Liver (tissue), 9 donors: ENCODE data around the gene AGR2. TPM values are rescaled to one million over a fixed set of nuclear protein-coding genes. Genes with fewer than 3 reads are reported as not detected.

Experiments used
- DNase-seq: peaks from one replicate; pipeline ENCODE4 v3.0.0-alpha.2; 2017; ENCODE audit warnings: low spot score
- H3K27ac ChIP-seq, 2 donors: one replicate each; pipeline ENCODE4 v1.7.0; 2013; ENCODE audit warnings: inconsistent platforms in 2 of 2, low read length in 2 of 2, control low read depth in 1 of 2, low read depth in 1 of 2, mild to moderate bottlenecking in 1 of 2
- H3K27me3 ChIP-seq, 4 donors: one replicate each; pipeline versions ENCODE4 v1.6.1 to v1.7.0; 2013; ENCODE audit warnings: low read length in 3 of 4, inconsistent platforms in 1 of 4, mild to moderate bottlenecking in 1 of 4, moderate library complexity in 1 of 4; ENCODE audit not compliant: control insufficient read depth in 4 of 4, insufficient read depth in 4 of 4
- H3K36me3 ChIP-seq, 4 donors: one replicate each; pipeline versions ENCODE4 v1.6.1 to v1.7.0; 2013; ENCODE audit warnings: low read length in 3 of 4, mild to moderate bottlenecking in 3 of 4, low read depth in 1 of 4, moderate library complexity in 1 of 4; ENCODE audit not compliant: control insufficient read depth in 4 of 4, insufficient read depth in 3 of 4
- H3K4me1 ChIP-seq, 4 donors: one replicate each; pipeline versions ENCODE4 v1.6.1 to v1.7.0; 2013; ENCODE audit warnings: low read length in 3 of 4, mild to moderate bottlenecking in 3 of 4, moderate library complexity in 1 of 4; ENCODE audit not compliant: control insufficient read depth in 4 of 4, insufficient read depth in 4 of 4
- H3K4me3 ChIP-seq, 3 donors: one replicate each; pipeline versions ENCODE4 v1.6.1 to v1.7.0; 2013; ENCODE audit warnings: low read length in 3 of 3, control low read depth in 1 of 3, low read depth in 1 of 3, mild to moderate bottlenecking in 1 of 3
- H3K9ac ChIP-seq, 2 donors: one replicate each; pipeline ENCODE4 v1.7.0; 2013; ENCODE audit warnings: low read length in 2 of 2, mild to moderate bottlenecking in 2 of 2, moderate library complexity in 2 of 2, control low read depth in 1 of 2, low read depth in 1 of 2
- H3K9me3 ChIP-seq, 4 donors: one replicate each; pipeline versions ENCODE4 v1.6.1 to v1.7.0; 2013; ENCODE audit warnings: low read length in 3 of 4; ENCODE audit not compliant: control insufficient read depth in 4 of 4
- NR2F2 ChIP-seq: IDR thresholded peaks from 2 replicates; pipeline ENCODE4 v1.6.1; 2016; ENCODE audit warnings: antibody characterized with exemption
- RAD21 ChIP-seq, 2 donors: IDR thresholded peaks; 2 replicates each; pipeline ENCODE4 v1.6.1; 2016; ENCODE audit warnings: antibody characterized with exemption in 2 of 2, mild to moderate bottlenecking in 2 of 2
- ZBTB33 ChIP-seq: IDR thresholded peaks from 2 replicates; pipeline ENCODE4 v1.6.1; 2016; ENCODE audit warnings: antibody characterized with exemption
- WGBS: extraction: QIAGEN DNeasy Blood & Tissue Kit; methylation state at CpG from one replicate; pipeline ENCODE4 v1.1.7; 2013; 5-methylcytosine and 5-hydroxymethylcytosine counted together
- polyA plus RNA-seq, 2 donors: library from polyadenylated mRNA; stranded (reverse) in 1 of 2; unstranded in 1 of 2; fragments of 200-250 nt in 1 of 2; fragments of >200 nt in 1 of 2; fragmentation: Nextera tagmentation in 1 of 2; extraction: Ambion mirVana in 1 of 2; gene quantifications; one replicate each; pipeline versions ENCODE4 v1.2.1 to v1.2.3, GENCODE V29; 2013 to 2015
- total RNA-seq, 2 donors: library from RNA; depleted of rRNA; stranded (reverse); fragments of >200 nt; gene quantifications; one replicate each; pipeline ENCODE4 v1.2.3, GENCODE V29; 2014
- TF ChIP-seq, protein P1 (sequence below): fragments of 150-350 bp; IDR thresholded peaks from 2 replicates; pipeline ENCODE4 v1.5.1; 2017; ENCODE audit warnings: improper control_type of control experiment, low read depth, low read length; ENCODE audit not compliant: missing input control
- donor health status: healthy.
- donor health status: healthy.
- donor health status: healthy.
- donor health status: healthy.
- donor health status: healthy.

The AGR2 gene
- total and polyA plus RNA-seq, 4 donors = 0.37 to 0.45 TPM; not detected in 2

DNA sequence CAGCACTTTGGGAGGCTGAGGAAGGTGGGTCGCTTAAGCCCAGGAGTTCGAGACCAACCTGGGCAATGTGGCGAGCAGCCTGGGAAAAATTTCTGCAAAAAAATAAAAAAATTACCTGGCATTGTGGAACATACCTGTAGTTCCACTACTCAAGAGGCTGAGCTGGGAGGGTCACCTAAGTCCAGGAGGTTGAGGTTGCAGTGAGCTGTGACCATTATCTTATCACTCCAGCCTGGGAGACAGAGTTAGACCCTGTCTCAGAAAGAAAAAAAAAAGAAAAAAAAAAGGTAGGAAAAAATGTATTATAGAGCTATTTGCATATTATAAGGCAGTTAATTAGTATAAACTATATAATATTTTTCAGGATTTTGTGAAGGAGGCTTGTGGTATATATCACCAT is 62.3 kb downstream of the AGR2 start:
- no peak overlapping the region for H3K9ac ChIP-seq
- 81% methylated on average over 3 of the region's 3 CpGs for WGBS
- no peak for DNase-seq
- H3K4me3 ChIP-seq = no peak overlapping the region
- H3K27ac ChIP-seq = no peak overlapping the region
- no peaks in the 10 kb centered on the region for H3K27me3 ChIP-seq
- TF ChIP-seq RAD21 (IDR thresholded peaks at IDR 0.05) (no peak), ZBTB33 (no peak), NR2F2 (no peak)
- TF ChIP-seq, protein P1, sequence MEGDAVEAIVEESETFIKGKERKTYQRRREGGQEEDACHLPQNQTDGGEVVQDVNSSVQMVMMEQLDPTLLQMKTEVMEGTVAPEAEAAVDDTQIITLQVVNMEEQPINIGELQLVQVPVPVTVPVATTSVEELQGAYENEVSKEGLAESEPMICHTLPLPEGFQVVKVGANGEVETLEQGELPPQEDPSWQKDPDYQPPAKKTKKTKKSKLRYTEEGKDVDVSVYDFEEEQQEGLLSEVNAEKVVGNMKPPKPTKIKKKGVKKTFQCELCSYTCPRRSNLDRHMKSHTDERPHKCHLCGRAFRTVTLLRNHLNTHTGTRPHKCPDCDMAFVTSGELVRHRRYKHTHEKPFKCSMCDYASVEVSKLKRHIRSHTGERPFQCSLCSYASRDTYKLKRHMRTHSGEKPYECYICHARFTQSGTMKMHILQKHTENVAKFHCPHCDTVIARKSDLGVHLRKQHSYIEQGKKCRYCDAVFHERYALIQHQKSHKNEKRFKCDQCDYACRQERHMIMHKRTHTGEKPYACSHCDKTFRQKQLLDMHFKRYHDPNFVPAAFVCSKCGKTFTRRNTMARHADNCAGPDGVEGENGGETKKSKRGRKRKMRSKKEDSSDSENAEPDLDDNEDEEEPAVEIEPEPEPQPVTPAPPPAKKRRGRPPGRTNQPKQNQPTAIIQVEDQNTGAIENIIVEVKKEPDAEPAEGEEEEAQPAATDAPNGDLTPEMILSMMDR = no peak
- no peaks in the 10 kb centered on the region for H3K4me1 ChIP-seq
- no peaks in the 10 kb centered on the region for H3K9me3 ChIP-seq
- no peaks in the 10 kb centered on the region for H3K36me3 ChIP-seq

Other genes with a start within 250 kb of the AGR2 start
- gene ANKMY2, start 159.2 kb downstream of the AGR2 start, total RNA-seq = 10 to 100 TPM in 1 of 2 donors, 1 to 10 TPM in 1; 6.9 to 11.4 TPM
- gene ANKMY2, start 159.2 kb downstream of the AGR2 start, polyA plus RNA-seq = 1 to 10 TPM; 2.7 to 4.0 TPM
- gene BZW2, start 158.8 kb downstream of the AGR2 start, total RNA-seq = 10 to 100 TPM; 13.0 to 18.6 TPM
- gene BZW2, start 158.8 kb downstream of the AGR2 start, polyA plus RNA-seq = 10 to 100 TPM; 10.9 to 13.2 TPM
- gene TSPAN13, start 51.2 kb downstream of the AGR2 start, total RNA-seq = 10 to 100 TPM; 11.0 to 20.6 TPM
- 10 to 100 TPM in 1 of 2 donors, 1 to 10 TPM in 1; 8.9 to 24.4 TPM for gene TSPAN13, start 51.2 kb downstream of the AGR2 start, polyA plus RNA-seq
- not detected for gene AGR3, start 77.0 kb upstream of the AGR2 start, total RNA-seq
- not detected for gene AGR3, start 77.0 kb upstream of the AGR2 start, polyA plus RNA-seq